Measurements from ENCODE around the gene DPM1. TPM values are rescaled to one million over a fixed set of nuclear protein-coding genes. Genes with fewer than 3 reads are reported as not detected.

The DPM1 gene
- polyA plus RNA-seq (2013, experiment 1 of 2) = 68.2 TPM
- 72.0 TPM for polyA plus RNA-seq (2013, experiment 2 of 2)

DNA sequence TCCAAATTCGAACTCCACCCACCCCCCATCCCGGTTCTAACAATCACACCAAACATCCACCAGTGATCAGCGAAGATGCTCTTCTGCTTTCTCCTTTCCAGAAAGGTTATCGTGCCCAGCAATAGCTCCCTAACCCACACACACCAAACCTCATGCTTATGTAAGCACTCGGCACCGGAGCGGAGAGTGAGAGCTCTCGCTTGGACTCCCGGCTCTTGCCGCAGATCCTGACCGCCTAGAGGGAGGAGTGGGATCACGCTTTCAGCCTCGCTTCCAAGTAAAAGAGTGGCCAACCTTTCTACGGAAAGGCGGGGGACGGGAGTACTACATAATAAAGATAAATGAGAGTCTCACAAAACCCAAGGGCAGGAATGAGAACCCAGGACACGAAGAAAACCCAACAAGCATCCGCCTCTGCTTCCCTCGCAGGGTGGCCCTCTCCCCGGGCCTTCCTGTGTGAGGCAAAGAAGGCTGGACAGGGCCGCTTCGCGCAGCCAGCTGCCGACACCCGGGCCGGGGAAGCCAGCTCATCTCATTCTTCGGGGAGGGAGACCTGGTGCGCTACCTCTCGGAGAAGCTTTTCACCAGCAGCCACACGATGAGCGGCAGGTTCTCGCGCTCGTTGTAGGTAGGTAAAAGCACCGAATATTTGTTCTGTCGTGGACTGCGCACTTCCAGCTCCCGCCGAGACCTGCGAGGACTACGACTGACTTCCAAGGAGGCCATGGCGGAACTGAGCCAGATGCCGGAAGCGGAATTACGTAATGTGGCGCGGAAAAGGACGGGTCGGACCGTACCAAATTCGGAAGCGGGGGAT lies at the start of gene DPM1:
DPM1 (minus strand) TSS at position 735 of the 817 bp plus-strand sequence; CDS start at position 726, 9 bp downstream.
- H3K4me1 ChIP-seq (ENCODE audit: insufficient read depth, low read length) = peaks cover 6% of the 10 kb centered on the region; the same call in 1 of the 2 replicates
- H3K27ac ChIP-seq (ENCODE audit: low read depth, low read length) = peak within 1 kb of the TSS; percentile 72
- H3K36me3 ChIP-seq (ENCODE audit: insufficient read depth, low read length) = peaks cover 43% of the 10 kb centered on the region
- no peaks in the 10 kb centered on the region for H3K9me3 ChIP-seq (ENCODE audit: insufficient read depth, low read depth, low read length)
- whole genome bisulfite sequencing = under 1% methylated on average over 52 of the region's 52 CpGs
- peak within 1 kb of the TSS; percentile 91 for H3K4me3 ChIP-seq (ENCODE audit: low read length)
- no peaks in the 10 kb centered on the region for H3K27me3 ChIP-seq (ENCODE audit: insufficient read depth, low read length)
- H3K9ac ChIP-seq (ENCODE audit: low read depth, low read length) = peak within 1 kb of the TSS; percentile 96

DNA sequence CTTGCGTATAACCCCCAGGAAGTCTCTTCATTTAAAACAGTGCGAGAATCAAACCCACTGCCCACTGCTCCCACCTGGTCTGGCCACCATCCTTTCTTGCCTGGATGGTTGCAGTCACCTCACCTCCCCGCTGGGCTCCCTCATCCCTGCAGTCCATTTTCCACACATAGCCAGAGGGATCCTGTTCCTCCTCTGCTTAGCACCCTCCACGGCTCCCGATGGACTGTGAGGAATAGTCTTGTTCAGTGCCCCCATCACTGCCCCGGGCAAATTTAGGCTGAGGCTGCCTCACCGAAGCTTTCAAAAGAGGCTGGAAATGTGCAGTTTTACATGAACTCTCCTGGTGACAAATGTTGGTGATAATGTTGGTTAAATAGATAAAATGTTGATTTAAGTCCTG lies 46.9 kb upstream of the DPM1 start:
- no peak overlapping the region for H3K4me3 ChIP-seq (ENCODE audit: low read length)
- no peak overlapping the region for H3K27ac ChIP-seq (ENCODE audit: low read depth, low read length)
- no peak overlapping the region for H3K9ac ChIP-seq (ENCODE audit: low read depth, low read length)
- no peaks in the 10 kb centered on the region for H3K4me1 ChIP-seq (ENCODE audit: insufficient read depth, low read length)
- H3K9me3 ChIP-seq (ENCODE audit: insufficient read depth, low read depth, low read length) = no peaks in the 10 kb centered on the region
- WGBS = 96% methylated on average over 7 of the region's 7 CpGs
- peaks cover 16% of the 10 kb centered on the region; the same call in 1 of the 2 replicates for H3K36me3 ChIP-seq (ENCODE audit: insufficient read depth, low read length)
- no peaks in the 10 kb centered on the region for H3K27me3 ChIP-seq (ENCODE audit: insufficient read depth, low read length)

DNA sequence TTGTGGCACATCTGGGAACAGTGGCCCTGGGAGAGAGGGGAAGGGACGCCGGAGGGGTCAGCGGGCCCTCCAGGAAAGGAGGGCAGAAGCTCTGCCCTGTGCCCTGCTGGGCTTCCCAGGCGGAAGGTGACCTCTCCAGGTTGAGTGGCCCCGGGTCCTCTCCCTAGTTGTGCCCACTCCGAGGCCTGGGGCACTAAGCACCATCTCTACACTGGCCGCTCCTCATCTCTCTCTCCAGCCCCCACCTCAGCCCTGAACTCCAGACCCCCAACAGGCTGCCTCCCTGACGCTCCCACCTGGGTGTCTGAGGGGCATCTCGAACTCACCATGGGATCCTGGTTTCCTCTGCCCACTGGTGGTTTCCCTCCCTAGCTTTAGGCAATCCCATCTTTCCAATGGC lies 46.4 kb upstream of the DPM1 start:
- Histone ChIP-seq H3K27ac (ENCODE audit: low read depth, low read length) (no peak overlapping the region), H3K9ac (ENCODE audit: low read depth, low read length) (no peak overlapping the region), H3K9me3 (ENCODE audit: insufficient read depth, low read depth, low read length) (no peaks in the 10 kb centered on the region), H3K4me1 (ENCODE audit: insufficient read depth, low read length) (no peaks in the 10 kb centered on the region), H3K36me3 (ENCODE audit: insufficient read depth, low read length) (peaks cover 16% of the 10 kb centered on the region; the same call in 1 of the 2 replicates), H3K27me3 (ENCODE audit: insufficient read depth, low read length) (no peaks in the 10 kb centered on the region), H3K4me3 (ENCODE audit: low read length) (no peak overlapping the region)
- WGBS = 93% methylated on average over 9 of the region's 9 CpGs

DNA sequence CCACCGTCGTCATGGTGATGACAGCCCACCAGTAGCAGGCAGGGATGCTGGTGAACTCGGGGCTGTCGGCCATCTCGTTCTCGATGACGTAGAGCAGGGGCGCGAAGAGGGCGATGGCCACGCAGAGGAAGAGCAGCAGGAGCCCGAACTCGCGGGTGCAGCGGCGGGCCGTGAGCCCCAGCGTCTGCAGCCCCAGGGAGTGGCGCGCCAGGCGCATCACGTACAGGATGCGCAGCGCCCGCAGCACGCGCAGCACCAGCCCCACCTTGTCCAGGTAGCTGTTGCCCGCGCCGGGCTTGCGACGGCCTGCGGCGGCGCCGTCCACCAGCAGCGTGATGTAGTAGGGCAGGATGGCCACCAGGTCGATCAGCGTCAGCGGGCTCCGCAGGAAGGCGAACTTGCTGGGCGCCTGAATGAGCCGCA lies 46.0 kb upstream of the DPM1 start:
- 97% methylated on average over 44 of the region's 44 CpGs for WGBS
- H3K4me1 ChIP-seq (ENCODE audit: insufficient read depth, low read length) = no peaks in the 10 kb centered on the region
- H3K4me3 ChIP-seq (ENCODE audit: low read length) = no peak overlapping the region

DNA sequence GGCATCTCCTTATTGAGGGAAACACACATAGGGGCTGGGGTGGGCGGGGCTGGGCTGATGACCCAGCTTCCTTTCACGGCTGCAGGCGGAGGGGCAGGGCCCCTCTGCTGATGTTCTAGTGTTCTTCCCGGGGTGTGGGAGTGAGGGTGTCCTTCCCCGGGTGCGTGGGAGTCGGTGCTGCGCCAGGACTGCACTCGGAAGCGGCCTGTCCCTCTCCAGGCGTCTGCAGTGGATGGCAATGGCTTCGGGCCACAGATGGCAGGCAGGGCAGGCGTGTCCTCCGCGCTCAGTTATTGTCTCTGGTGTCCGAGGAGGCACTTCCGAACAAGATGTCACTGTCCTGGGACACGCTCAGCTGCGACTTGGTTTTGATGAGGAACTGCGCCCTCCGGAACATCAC lies 45.4 kb upstream of the DPM1 start:
- Histone ChIP-seq H3K27me3 (ENCODE audit: insufficient read depth, low read length) (no peaks in the 10 kb centered on the region), H3K27ac (ENCODE audit: low read depth, low read length) (no peak overlapping the region), H3K9ac (ENCODE audit: low read depth, low read length) (no peak overlapping the region), H3K4me1 (ENCODE audit: insufficient read depth, low read length) (no peaks in the 10 kb centered on the region), H3K4me3 (ENCODE audit: low read length) (no peak overlapping the region), H3K9me3 (ENCODE audit: insufficient read depth, low read depth, low read length) (no peaks in the 10 kb centered on the region), H3K36me3 (ENCODE audit: insufficient read depth, low read length) (peaks cover 13% of the 10 kb centered on the region; the same call in 1 of the 2 replicates)
- WGBS = 90% methylated on average over 21 of the region's 21 CpGs

More for the DNA sequence above, 46.0 kb upstream of the DPM1 start:
- H3K9me3 ChIP-seq (ENCODE audit: insufficient read depth, low read depth, low read length) = no peaks in the 10 kb centered on the region
- no peak overlapping the region for H3K9ac ChIP-seq (ENCODE audit: low read depth, low read length)
- H3K27ac ChIP-seq (ENCODE audit: low read depth, low read length) = no peak overlapping the region
- peaks cover 16% of the 10 kb centered on the region; the same call in 1 of the 2 replicates for H3K36me3 ChIP-seq (ENCODE audit: insufficient read depth, low read length)
- no peaks in the 10 kb centered on the region for H3K27me3 ChIP-seq (ENCODE audit: insufficient read depth, low read length)

DNA sequence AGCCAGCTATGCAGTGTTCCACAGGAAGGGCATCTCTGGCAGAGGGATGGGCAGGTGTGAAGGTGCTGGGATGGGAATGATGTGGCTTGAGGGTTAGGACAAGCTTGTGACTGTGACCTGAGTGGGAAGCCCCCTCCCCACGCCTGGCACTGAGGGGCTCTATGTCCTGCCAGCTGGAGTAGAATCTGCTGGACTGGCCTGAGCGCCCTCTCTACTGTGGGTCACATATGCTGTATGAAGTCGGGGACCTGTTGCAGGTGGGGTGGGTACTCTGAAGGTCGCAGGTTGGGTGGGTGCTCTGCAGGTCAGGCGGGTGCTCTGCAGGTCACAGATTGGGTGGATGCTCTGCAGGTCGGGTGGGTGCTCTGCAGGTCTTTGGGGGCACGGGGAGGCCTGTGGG lies 44.3 kb upstream of the DPM1 start:
- whole genome bisulfite sequencing = 93% methylated on average over 7 of the region's 7 CpGs
- Histone ChIP-seq H3K27ac (ENCODE audit: low read depth, low read length) (no peak overlapping the region), H3K9ac (ENCODE audit: low read depth, low read length) (no peak overlapping the region), H3K36me3 (ENCODE audit: insufficient read depth, low read length) (peaks cover 12% of the 10 kb centered on the region; the same call in 1 of the 2 replicates), H3K4me3 (ENCODE audit: low read length) (no peak overlapping the region), H3K9me3 (ENCODE audit: insufficient read depth, low read depth, low read length) (no peaks in the 10 kb centered on the region), H3K4me1 (ENCODE audit: insufficient read depth, low read length) (no peaks in the 10 kb centered on the region), H3K27me3 (ENCODE audit: insufficient read depth, low read length) (no peaks in the 10 kb centered on the region)

DNA sequence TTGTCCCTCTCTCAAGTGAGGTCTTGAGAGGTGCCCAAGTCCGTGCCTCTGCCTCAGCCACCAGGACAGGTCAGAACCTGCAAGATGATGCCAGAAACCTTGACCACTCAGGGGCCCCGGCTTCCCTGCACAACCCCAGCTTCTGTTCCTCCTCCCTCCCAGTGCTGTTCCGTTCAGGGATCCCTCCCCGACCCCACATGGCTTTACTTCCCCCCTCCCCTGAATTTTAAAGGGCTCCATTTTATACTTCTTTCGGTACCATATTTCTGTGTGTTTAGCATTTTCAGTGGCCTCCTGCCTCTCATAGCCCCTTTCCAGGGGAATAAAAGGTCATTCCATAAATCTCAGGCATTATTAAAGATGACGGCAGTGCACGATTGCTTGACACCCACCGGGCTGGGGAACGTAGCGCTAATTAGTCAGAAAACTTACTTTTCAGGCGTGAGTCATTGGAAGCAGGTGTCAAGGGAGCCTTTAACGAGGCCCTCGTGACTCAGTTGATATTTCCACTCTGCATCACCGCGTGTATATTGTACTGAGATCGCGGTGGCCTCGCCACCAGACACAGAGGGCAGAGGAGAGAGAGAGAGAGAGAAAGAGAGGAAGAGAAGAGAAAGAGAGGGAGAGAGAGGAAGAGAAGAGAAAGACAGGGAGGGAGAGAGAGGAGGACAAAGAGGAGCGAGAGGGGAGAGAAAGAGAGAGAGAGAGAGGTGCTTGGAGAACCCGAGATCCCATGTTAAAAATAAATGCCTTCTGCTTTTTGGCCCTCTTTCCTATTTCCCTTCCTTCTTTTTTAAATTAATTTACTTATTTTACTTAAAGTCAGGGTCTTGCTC lies 43.3 kb upstream of the DPM1 start:
- H3K4me3 ChIP-seq (ENCODE audit: low read length) = no peak overlapping the region
- WGBS = 91% methylated on average over 19 of the region's 20 CpGs
- no peaks in the 10 kb centered on the region for H3K27me3 ChIP-seq (ENCODE audit: insufficient read depth, low read length)
- no peak overlapping the region for H3K27ac ChIP-seq (ENCODE audit: low read depth, low read length)
- H3K4me1 ChIP-seq (ENCODE audit: insufficient read depth, low read length) = no peaks in the 10 kb centered on the region
- 0 out of 2 replicates have a peak, but pooled peaks cover 9% of the 10 kb centered on the region for H3K36me3 ChIP-seq (ENCODE audit: insufficient read depth, low read length)
- H3K9ac ChIP-seq (ENCODE audit: low read depth, low read length) = no peak overlapping the region
- H3K9me3 ChIP-seq (ENCODE audit: insufficient read depth, low read depth, low read length) = no peaks in the 10 kb centered on the region

DNA sequence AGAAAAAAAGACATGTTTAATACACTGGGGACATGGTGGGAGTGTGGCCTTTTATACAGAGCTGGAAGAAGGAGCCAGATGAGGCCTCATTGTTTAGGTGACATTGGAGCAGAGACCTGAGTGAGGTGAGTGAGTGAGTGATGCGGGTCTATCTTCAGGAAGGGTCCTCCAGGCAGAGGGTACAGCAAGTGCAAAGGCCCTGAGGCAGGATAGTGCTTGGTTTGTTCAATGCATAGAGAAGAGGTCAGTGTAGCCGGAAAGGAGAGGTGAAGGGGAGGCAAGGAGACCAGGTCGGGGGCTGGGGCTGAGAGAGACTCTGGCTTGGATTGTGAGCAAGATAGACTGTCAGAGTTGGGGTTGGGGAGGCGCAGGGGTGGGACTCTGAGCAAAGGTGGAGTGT lies 41.0 kb upstream of the DPM1 start:
- no peaks in the 10 kb centered on the region for H3K27me3 ChIP-seq (ENCODE audit: insufficient read depth, low read length)
- 0 out of 2 replicates have a peak, but pooled peaks cover 5% of the 10 kb centered on the region for H3K36me3 ChIP-seq (ENCODE audit: insufficient read depth, low read length)
- H3K4me3 ChIP-seq (ENCODE audit: low read length) = no peak overlapping the region
- no peak overlapping the region for H3K9ac ChIP-seq (ENCODE audit: low read depth, low read length)
- H3K9me3 ChIP-seq (ENCODE audit: insufficient read depth, low read depth, low read length) = no peaks in the 10 kb centered on the region
- H3K27ac ChIP-seq (ENCODE audit: low read depth, low read length) = no peak overlapping the region
- no peaks in the 10 kb centered on the region for H3K4me1 ChIP-seq (ENCODE audit: insufficient read depth, low read length)
- WGBS = 92% methylated on average over 4 of the region's 4 CpGs

DNA sequence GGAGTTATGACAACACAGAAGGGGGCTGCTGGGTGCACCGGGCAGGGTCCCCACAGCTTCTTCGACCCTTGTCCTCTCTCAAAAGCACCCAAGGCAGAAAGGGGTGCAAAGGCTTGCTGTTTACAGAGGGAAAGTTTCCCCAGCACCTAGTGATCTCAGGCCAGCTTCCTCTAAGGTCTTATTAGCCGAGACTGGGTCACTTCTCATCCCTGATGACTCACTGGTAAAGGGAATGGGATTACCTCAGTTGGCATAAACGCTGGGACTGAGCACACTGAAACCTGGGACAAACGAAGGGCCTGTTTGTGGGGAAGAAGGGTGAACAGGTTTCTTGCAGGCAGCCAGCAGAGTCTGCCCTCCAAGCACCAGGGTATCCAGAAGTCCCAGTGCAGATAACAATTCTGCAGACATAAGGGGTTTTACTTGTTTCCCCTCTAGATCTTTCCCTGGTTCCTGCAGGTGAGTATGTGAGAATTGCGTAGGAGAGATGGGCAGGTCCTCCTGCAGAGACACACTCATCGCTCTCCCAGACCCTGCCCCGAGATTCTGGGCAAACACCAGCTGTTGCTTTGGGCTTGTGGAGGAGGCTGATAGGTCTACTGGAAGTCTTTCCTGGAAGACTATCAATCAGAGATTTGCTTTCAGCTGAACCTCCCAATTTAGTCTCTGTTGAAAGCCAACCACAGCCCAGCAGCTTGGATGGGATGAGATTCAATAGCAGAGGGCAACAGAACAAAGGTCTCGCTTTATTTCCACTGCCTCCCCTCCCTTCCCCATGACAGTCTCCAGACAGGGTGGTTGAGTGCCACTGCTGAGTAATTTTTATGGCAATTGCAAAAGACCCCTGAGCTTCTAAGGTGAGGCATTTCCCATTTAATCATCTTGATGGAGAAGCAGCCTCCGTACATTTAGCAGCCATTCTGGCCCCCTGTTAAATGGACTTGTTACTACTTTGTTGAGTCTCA lies 38.9 kb upstream of the DPM1 start:
- H3K9me3 ChIP-seq (ENCODE audit: insufficient read depth, low read depth, low read length) = 0 out of 2 replicates have a peak, but pooled peaks cover 3% of the 10 kb centered on the region
- H3K9ac ChIP-seq (ENCODE audit: low read depth, low read length) = no peak overlapping the region
- H3K27ac ChIP-seq (ENCODE audit: low read depth, low read length) = no peak overlapping the region
- H3K4me3 ChIP-seq (ENCODE audit: low read length) = no peak overlapping the region
- WGBS = 81% methylated on average over 10 of the region's 10 CpGs
- no peaks in the 10 kb centered on the region for H3K27me3 ChIP-seq (ENCODE audit: insufficient read depth, low read length)
- no peaks in the 10 kb centered on the region for H3K36me3 ChIP-seq (ENCODE audit: insufficient read depth, low read length)
- H3K4me1 ChIP-seq (ENCODE audit: insufficient read depth, low read length) = peaks cover 7% of the 10 kb centered on the region

DNA sequence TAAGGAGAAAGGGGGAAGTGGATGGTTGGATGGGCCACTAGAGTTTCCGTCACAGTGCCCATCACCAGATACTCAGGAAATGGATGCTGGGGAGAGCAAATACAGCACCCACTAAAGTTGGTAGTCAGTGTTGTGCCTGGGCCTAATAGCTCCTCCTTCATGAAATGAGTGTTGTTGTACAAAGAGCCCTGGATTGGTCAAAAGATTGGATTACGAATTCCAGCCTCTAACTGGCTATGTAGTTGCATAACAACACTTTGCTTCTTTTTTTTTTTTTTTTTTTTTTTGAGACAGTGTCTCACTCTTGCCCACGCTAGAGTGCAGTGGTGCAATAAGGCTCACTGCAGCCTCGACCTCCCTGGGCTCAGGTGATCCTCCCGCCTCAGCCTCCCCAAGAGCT lies 37.2 kb upstream of the DPM1 start:
- 92% methylated on average over 5 of the region's 5 CpGs for whole genome bisulfite sequencing
- Histone ChIP-seq H3K27me3 (ENCODE audit: insufficient read depth, low read length) (no peaks in the 10 kb centered on the region), H3K4me3 (ENCODE audit: low read length) (no peak overlapping the region), H3K9me3 (ENCODE audit: insufficient read depth, low read depth, low read length) (0 out of 2 replicates have a peak, but pooled peaks cover 3% of the 10 kb centered on the region), H3K27ac (ENCODE audit: low read depth, low read length) (no peak overlapping the region), H3K4me1 (ENCODE audit: insufficient read depth, low read length) (peaks cover 19% of the 10 kb centered on the region), H3K9ac (ENCODE audit: low read depth, low read length) (no peak overlapping the region), H3K36me3 (ENCODE audit: insufficient read depth, low read length) (no peaks in the 10 kb centered on the region)
